Measurements from ENCODE around the gene GPX4.
A peak's percentile ranks its signal among the peaks of the same experiment; 100 is the strongest.

The GPX4 gene

GRCh38 chr19:1122021-1122971, 18.5 kb downstream of the GPX4 start:
- no peak for TF ChIP-seq CTCF (conservative IDR thresholded peaks at IDR 0.05; ENCODE audit: low read depth, low read length)
- no peak overlapping the region for H3K4me3 ChIP-seq (ENCODE audit: low read depth, low read length)

GRCh38 chr19:1122972-1123363, 19.2 kb downstream of the GPX4 start:
- DNase-seq (ENCODE audit: low read depth) = peak; percentile 86
- no peak overlapping the region for H3K4me3 ChIP-seq (ENCODE audit: low read depth, low read length)
- TF ChIP-seq CTCF (conservative IDR thresholded peaks at IDR 0.05; ENCODE audit: low read depth, low read length) = no peak

More at GRCh38 chr19:1122021-1122971, 18.5 kb downstream of the GPX4 start:
- no peak for DNase-seq (ENCODE audit: low read depth)

- TF ChIP-seq CTCF (conservative IDR thresholded peaks at IDR 0.05; ENCODE audit: low read depth, low read length) = no peak
- DNase-seq (ENCODE audit: low read depth) = no peak
- H3K4me3 ChIP-seq (ENCODE audit: low read depth, low read length) = no peak overlapping the region
Observed at GRCh38 chr19:1123381-1123780, 19.6 kb downstream of the GPX4 start.

GRCh38 chr19:1123885-1124677, 20.3 kb downstream of the GPX4 start:
- H3K4me3 ChIP-seq (ENCODE audit: low read depth, low read length) = no peak overlapping the region
- TF ChIP-seq CTCF (conservative IDR thresholded peaks at IDR 0.05; ENCODE audit: low read depth, low read length) = peak; percentile 5

GRCh38 chr19:1125601-1126467, 22.0 kb downstream of the GPX4 start:
- DNase-seq (ENCODE audit: low read depth) = no peak
- no peak overlapping the region for H3K4me3 ChIP-seq (ENCODE audit: low read depth, low read length)
- no peak for TF ChIP-seq CTCF (conservative IDR thresholded peaks at IDR 0.05; ENCODE audit: low read depth, low read length)

More at GRCh38 chr19:1123885-1124677, 20.3 kb downstream of the GPX4 start:
- no peak for DNase-seq (ENCODE audit: low read depth)

GRCh38 chr19:1126984-1127760, 23.4 kb downstream of the GPX4 start:
- no peak for DNase-seq (ENCODE audit: low read depth)
- no peak overlapping the region for H3K4me3 ChIP-seq (ENCODE audit: low read depth, low read length)
- no peak for TF ChIP-seq CTCF (conservative IDR thresholded peaks at IDR 0.05; ENCODE audit: low read depth, low read length)
